ENCODE data around the gene MYDGF.
A peak's percentile ranks its signal among the peaks of the same experiment; 100 is the strongest.

The MYDGF gene

GRCh38 chr19:4713384-4713951 lies 43.3 kb upstream of the MYDGF start:
- H3K27ac ChIP-seq = peak overlapping the region; percentile 85
- no peak for TF ChIP-seq ZFX (IDR thresholded peaks at IDR 0.05)
- TF ChIP-seq CTCF (conservative IDR thresholded peaks at IDR 0.05) = no peak

GRCh38 chr19:4712771-4713170 lies 42.6 kb upstream of the MYDGF start:
- TF ChIP-seq ZFX (IDR thresholded peaks at IDR 0.05) (no peak), CTCF (conservative IDR thresholded peaks at IDR 0.05) (no peak)
- H3K27ac ChIP-seq = peak overlapping the region; percentile 85

GRCh38 chr19:4711211-4711610 lies 41.1 kb upstream of the MYDGF start:
- H3K27ac ChIP-seq = no peak overlapping the region
- TF ChIP-seq CTCF (conservative IDR thresholded peaks at IDR 0.05) (no peak), ZFX (IDR thresholded peaks at IDR 0.05) (no peak)

- no peak overlapping the region for H3K27ac ChIP-seq
- TF ChIP-seq ZFX (IDR thresholded peaks at IDR 0.05) (no peak), CTCF (conservative IDR thresholded peaks at IDR 0.05) (no peak)
These were observed 40.1 kb upstream of the MYDGF start for GRCh38 chr19:4710281-4710600.

- TF ChIP-seq CTCF (conservative IDR thresholded peaks at IDR 0.05) = no peak
- TF ChIP-seq ZFX (IDR thresholded peaks at IDR 0.05) = no peak
- H3K27ac ChIP-seq = no peak overlapping the region
These were observed 39.5 kb upstream of the MYDGF start for GRCh38 chr19:4709440-4710280.

- H3K27ac ChIP-seq = no peak overlapping the region
- TF ChIP-seq CTCF (conservative IDR thresholded peaks at IDR 0.05) (no peak), ZFX (IDR thresholded peaks at IDR 0.05) (no peak)
These were observed 38.0 kb upstream of the MYDGF start for GRCh38 chr19:4707956-4708650.

GRCh38 chr19:4707322-4707721 lies 37.2 kb upstream of the MYDGF start:
- TF ChIP-seq CTCF (conservative IDR thresholded peaks at IDR 0.05) (no peak), ZFX (IDR thresholded peaks at IDR 0.05) (no peak)

More at GRCh38 chr19:4707322-4707721, 37.2 kb upstream of the MYDGF start:
- H3K27ac ChIP-seq = no peak overlapping the region

Data from C4-2B (cell line).